Nephron (organoid): ENCODE measurements around the gene CYRIA.

Experiments used
- H3K27ac Mint-ChIP-seq, 3 experiments: 2 replicates each; pipeline ENCODE4 v1.8.0; 2020; ENCODE audit warnings: mixed read lengths in 3 of 3, mild to moderate bottlenecking in 2 of 3, moderate library complexity in 1 of 3
- H3K27me3 Mint-ChIP-seq: 2 replicates; pipeline ENCODE4 v1.8.0; 2021; ENCODE audit warnings: low read depth, mild to moderate bottlenecking, moderate library complexity, mixed read lengths
- H3K36me3 Mint-ChIP-seq: 2 replicates; pipeline ENCODE4 v1.8.0; 2020; ENCODE audit warnings: low read depth, mixed read lengths
- H3K4me1 Mint-ChIP-seq: 2 replicates; pipeline ENCODE4 v1.8.0; 2020; ENCODE audit warnings: mixed read lengths
- H3K4me3 Mint-ChIP-seq, 3 experiments: 2 replicates each; pipeline ENCODE4 v1.8.0; 2020; ENCODE audit warnings: mild to moderate bottlenecking in 3 of 3, mixed read lengths in 3 of 3, moderate library complexity in 2 of 3
- H3K9me3 Mint-ChIP-seq: 2 replicates; pipeline ENCODE4 v1.8.0; 2020; ENCODE audit warnings: mixed read lengths
- CTCF ChIP-seq, 3 experiments: fragments of 200-600 bp; sonication (generic); IDR thresholded peaks; one replicate each; pipeline ENCODE4 v1.5.0; 2021; ENCODE audit warnings: antibody characterized with exemption in 3 of 3; ENCODE audit not compliant: unreplicated experiment in 3 of 3

CYRIA gene

GRCh38 chr2:16678964-16679363, 13.3 kb upstream of the CYRIA start:
- Mint-ChIP-seq H3K27me3 (peaks cover 4% of the 10 kb centered on the region), H3K36me3 (no peaks in the 10 kb centered on the region), H3K4me1 (no peaks in the 10 kb centered on the region), H3K27ac (no peak overlapping the region), H3K4me3 (no peak overlapping the region), H3K9me3 (peaks cover 8% of the 10 kb centered on the region)
- TF ChIP-seq CTCF (IDR thresholded peaks at IDR 0.05; ENCODE audit: unreplicated experiment in 3 of 3): no peak

- peaks cover 10% of the 10 kb centered on the region for H3K9me3 Mint-ChIP-seq
- H3K4me3 Mint-ChIP-seq: no peak overlapping the region
- peaks cover 4% of the 10 kb centered on the region for H3K27me3 Mint-ChIP-seq
- H3K27ac Mint-ChIP-seq: no peak overlapping the region
- no peaks in the 10 kb centered on the region for H3K36me3 Mint-ChIP-seq
- no peak for TF ChIP-seq CTCF (IDR thresholded peaks at IDR 0.05; ENCODE audit: unreplicated experiment in 3 of 3)
- H3K4me1 Mint-ChIP-seq: no peaks in the 10 kb centered on the region
Measured at GRCh38 chr2:16677875-16678274, 12.2 kb upstream of the CYRIA start.

- Mint-ChIP-seq H3K4me3 (no peak overlapping the region), H3K9me3 (peaks cover 16% of the 10 kb centered on the region), H3K27me3 (peaks cover 4% of the 10 kb centered on the region), H3K36me3 (no peaks in the 10 kb centered on the region), H3K27ac (no peak overlapping the region), H3K4me1 (no peaks in the 10 kb centered on the region)
- TF ChIP-seq CTCF (IDR thresholded peaks at IDR 0.05; ENCODE audit: unreplicated experiment in 3 of 3): no peak
Measured at GRCh38 chr2:16675781-16676180, 10.1 kb upstream of the CYRIA start.

- Mint-ChIP-seq H3K9me3 (peaks cover 13% of the 10 kb centered on the region), H3K27me3 (peaks cover 4% of the 10 kb centered on the region), H3K36me3 (no peaks in the 10 kb centered on the region), H3K27ac (no peak overlapping the region), H3K4me1 (peaks cover 8% of the 10 kb centered on the region), H3K4me3 (no peak overlapping the region)
- TF ChIP-seq CTCF (IDR thresholded peaks at IDR 0.05; ENCODE audit: unreplicated experiment in 3 of 3): no peak
Measured at GRCh38 chr2:16674154-16674553, 8.5 kb upstream of the CYRIA start.

GRCh38 chr2:16671760-16672159, 6.1 kb upstream of the CYRIA start:
- no peak for TF ChIP-seq CTCF (IDR thresholded peaks at IDR 0.05; ENCODE audit: unreplicated experiment in 3 of 3)
- Mint-ChIP-seq H3K9me3 (peaks cover 9% of the 10 kb centered on the region), H3K27me3 (peaks cover 14% of the 10 kb centered on the region), H3K27ac (peak overlapping the region in 1 of 3 experiments; percentile 48), H3K4me1 (peaks cover 25% of the 10 kb centered on the region), H3K36me3 (no peaks in the 10 kb centered on the region), H3K4me3 (no peak overlapping the region)

- Mint-ChIP-seq H3K4me3 (no peak overlapping the region), H3K27ac (peak overlapping the region in 1 of 3 experiments; percentile 0), H3K9me3 (peaks cover 9% of the 10 kb centered on the region), H3K27me3 (peaks cover 18% of the 10 kb centered on the region), H3K4me1 (peaks cover 36% of the 10 kb centered on the region), H3K36me3 (no peaks in the 10 kb centered on the region)
- TF ChIP-seq CTCF (IDR thresholded peaks at IDR 0.05; ENCODE audit: unreplicated experiment in 3 of 3): no peak
Measured at GRCh38 chr2:16669388-16669787, 3.8 kb upstream of the CYRIA start.
